ENCODE results near the gene MNDA.

Gene MNDA

GRCh38 chr1:158812336-158812735, 18.8 kb upstream of the MNDA start:
- H3K4me1 ChIP-seq (ENCODE audit: control insufficient read depth in 1 of 2, insufficient read depth in 2 of 2, low read length in 2 of 2) = peaks cover 0 to 1% of the 10 kb centered on the region in 2 donors
- H3K27me3 ChIP-seq (ENCODE audit: low read depth, low read length) = no peaks in the 10 kb centered on the region
- H3K9me3 ChIP-seq (ENCODE audit: control insufficient read depth in 1 of 2, low read length in 2 of 2) = no peaks in the 10 kb centered on the region
- no peak overlapping the region for H3K27ac ChIP-seq (ENCODE audit: low read length)
- H3K36me3 ChIP-seq (ENCODE audit: control insufficient read depth in 1 of 2, insufficient read depth in 2 of 2, low read length in 2 of 2) = no peaks in the 10 kb centered on the region
- no peak overlapping the region for H3K4me3 ChIP-seq (ENCODE audit: low read depth in 1 of 2, low read length in 2 of 2)

- no peak overlapping the region for H3K4me3 ChIP-seq (ENCODE audit: low read depth in 1 of 2, low read length in 2 of 2)
- H3K27me3 ChIP-seq (ENCODE audit: low read depth, low read length) = no peaks in the 10 kb centered on the region
- no peaks in the 10 kb centered on the region for H3K4me1 ChIP-seq (ENCODE audit: control insufficient read depth in 1 of 2, insufficient read depth in 2 of 2, low read length in 2 of 2)
- no peaks in the 10 kb centered on the region for H3K36me3 ChIP-seq (ENCODE audit: control insufficient read depth in 1 of 2, insufficient read depth in 2 of 2, low read length in 2 of 2)
- H3K27ac ChIP-seq (ENCODE audit: low read length) = no peak overlapping the region
- H3K9me3 ChIP-seq (ENCODE audit: control insufficient read depth in 1 of 2, low read length in 2 of 2) = no peaks in the 10 kb centered on the region
These were observed 18.0 kb upstream of the MNDA start for GRCh38 chr1:158813164-158813563.

- Histone ChIP-seq H3K9me3 (ENCODE audit: control insufficient read depth in 1 of 2, low read length in 2 of 2) (no peaks in the 10 kb centered on the region), H3K4me3 (ENCODE audit: low read depth in 1 of 2, low read length in 2 of 2) (no peak overlapping the region), H3K4me1 (ENCODE audit: control insufficient read depth in 1 of 2, insufficient read depth in 2 of 2, low read length in 2 of 2) (no peaks in the 10 kb centered on the region), H3K27ac (ENCODE audit: low read length) (no peak overlapping the region), H3K36me3 (ENCODE audit: control insufficient read depth in 1 of 2, insufficient read depth in 2 of 2, low read length in 2 of 2) (no peaks in the 10 kb centered on the region), H3K27me3 (ENCODE audit: low read depth, low read length) (no peaks in the 10 kb centered on the region)
These were observed 16.2 kb upstream of the MNDA start for GRCh38 chr1:158814970-158815369.

- Histone ChIP-seq H3K9me3 (ENCODE audit: control insufficient read depth in 1 of 2, low read length in 2 of 2) (peaks cover 0 to 4% of the 10 kb centered on the region in 2 donors), H3K27me3 (ENCODE audit: low read depth, low read length) (no peaks in the 10 kb centered on the region), H3K36me3 (ENCODE audit: control insufficient read depth in 1 of 2, insufficient read depth in 2 of 2, low read length in 2 of 2) (no peaks in the 10 kb centered on the region), H3K27ac (ENCODE audit: low read length) (peak overlapping the region; percentile 17), H3K4me1 (ENCODE audit: control insufficient read depth in 1 of 2, insufficient read depth in 2 of 2, low read length in 2 of 2) (no peaks in the 10 kb centered on the region), H3K4me3 (ENCODE audit: low read depth in 1 of 2, low read length in 2 of 2) (no peak overlapping the region)
These were observed 12.6 kb upstream of the MNDA start for GRCh38 chr1:158818560-158818959.

- Histone ChIP-seq H3K27ac (ENCODE audit: low read length) (peak overlapping the region; percentile 17), H3K4me1 (ENCODE audit: control insufficient read depth in 1 of 2, insufficient read depth in 2 of 2, low read length in 2 of 2) (no peaks in the 10 kb centered on the region), H3K9me3 (ENCODE audit: control insufficient read depth in 1 of 2, low read length in 2 of 2) (peaks cover 0 to 4% of the 10 kb centered on the region in 2 donors), H3K36me3 (ENCODE audit: control insufficient read depth in 1 of 2, insufficient read depth in 2 of 2, low read length in 2 of 2) (no peaks in the 10 kb centered on the region), H3K4me3 (ENCODE audit: low read depth in 1 of 2, low read length in 2 of 2) (no peak overlapping the region), H3K27me3 (ENCODE audit: low read depth, low read length) (no peaks in the 10 kb centered on the region)
These were observed 12.1 kb upstream of the MNDA start for GRCh38 chr1:158818975-158819431.

- Histone ChIP-seq H3K36me3 (ENCODE audit: control insufficient read depth in 1 of 2, insufficient read depth in 2 of 2, low read length in 2 of 2) (no peaks in the 10 kb centered on the region), H3K4me3 (ENCODE audit: low read depth in 1 of 2, low read length in 2 of 2) (no peak overlapping the region), H3K27me3 (ENCODE audit: low read depth, low read length) (no peaks in the 10 kb centered on the region), H3K9me3 (ENCODE audit: control insufficient read depth in 1 of 2, low read length in 2 of 2) (peaks cover 0 to 4% of the 10 kb centered on the region in 2 donors), H3K4me1 (ENCODE audit: control insufficient read depth in 1 of 2, insufficient read depth in 2 of 2, low read length in 2 of 2) (no peaks in the 10 kb centered on the region), H3K27ac (ENCODE audit: low read length) (peak overlapping the region; percentile 17)
These were observed 11.4 kb upstream of the MNDA start for GRCh38 chr1:158819461-158820443.

GRCh38 chr1:158821723-158822122, 9.4 kb upstream of the MNDA start:
- Histone ChIP-seq H3K27me3 (ENCODE audit: low read depth, low read length) (no peaks in the 10 kb centered on the region), H3K27ac (ENCODE audit: low read length) (no peak overlapping the region), H3K4me1 (ENCODE audit: control insufficient read depth in 1 of 2, insufficient read depth in 2 of 2, low read length in 2 of 2) (no peaks in the 10 kb centered on the region), H3K4me3 (ENCODE audit: low read depth in 1 of 2, low read length in 2 of 2) (no peak overlapping the region), H3K36me3 (ENCODE audit: control insufficient read depth in 1 of 2, insufficient read depth in 2 of 2, low read length in 2 of 2) (no peaks in the 10 kb centered on the region), H3K9me3 (ENCODE audit: control insufficient read depth in 1 of 2, low read length in 2 of 2) (peaks cover 0 to 4% of the 10 kb centered on the region in 2 donors)

GRCh38 chr1:158830074-158830677, 975 bp upstream of the MNDA start:
- Histone ChIP-seq H3K27me3 (ENCODE audit: low read depth, low read length) (no peaks in the 10 kb centered on the region), H3K9me3 (ENCODE audit: control insufficient read depth in 1 of 2, low read length in 2 of 2) (no peaks in the 10 kb centered on the region), H3K36me3 (ENCODE audit: control insufficient read depth in 1 of 2, insufficient read depth in 2 of 2, low read length in 2 of 2) (no peaks in the 10 kb centered on the region), H3K27ac (ENCODE audit: low read length) (peak overlapping the region; percentile 32), H3K4me1 (ENCODE audit: control insufficient read depth in 1 of 2, insufficient read depth in 2 of 2, low read length in 2 of 2) (no peaks in the 10 kb centered on the region), H3K4me3 (ENCODE audit: low read depth in 1 of 2, low read length in 2 of 2) (no peak overlapping the region)

- Histone ChIP-seq H3K9me3 (ENCODE audit: control insufficient read depth in 1 of 2, low read length in 2 of 2) (no peaks in the 10 kb centered on the region), H3K4me1 (ENCODE audit: control insufficient read depth in 1 of 2, insufficient read depth in 2 of 2, low read length in 2 of 2) (no peaks in the 10 kb centered on the region), H3K27ac (ENCODE audit: low read length) (peak overlapping the region; percentile 8), H3K4me3 (ENCODE audit: low read depth in 1 of 2, low read length in 2 of 2) (peak overlapping the region in 1 of 2 donors; percentile 10), H3K27me3 (ENCODE audit: low read depth, low read length) (no peaks in the 10 kb centered on the region), H3K36me3 (ENCODE audit: control insufficient read depth in 1 of 2, insufficient read depth in 2 of 2, low read length in 2 of 2) (no peaks in the 10 kb centered on the region)
These were observed 2.1 kb downstream of the MNDA start for GRCh38 chr1:158833264-158833663.

- H3K27me3 ChIP-seq (ENCODE audit: low read depth, low read length) = no peaks in the 10 kb centered on the region
- no peaks in the 10 kb centered on the region for H3K4me1 ChIP-seq (ENCODE audit: control insufficient read depth in 1 of 2, insufficient read depth in 2 of 2, low read length in 2 of 2)
- no peaks in the 10 kb centered on the region for H3K36me3 ChIP-seq (ENCODE audit: control insufficient read depth in 1 of 2, insufficient read depth in 2 of 2, low read length in 2 of 2)
- H3K4me3 ChIP-seq (ENCODE audit: low read depth in 1 of 2, low read length in 2 of 2) = no peak overlapping the region
- H3K27ac ChIP-seq (ENCODE audit: low read length) = no peak overlapping the region
- H3K9me3 ChIP-seq (ENCODE audit: control insufficient read depth in 1 of 2, low read length in 2 of 2) = no peaks in the 10 kb centered on the region
These were observed 4.9 kb downstream of the MNDA start for GRCh38 chr1:158836038-158836437.

GRCh38 chr1:158838660-158839059, 7.5 kb downstream of the MNDA start:
- no peaks in the 10 kb centered on the region for H3K9me3 ChIP-seq (ENCODE audit: control insufficient read depth in 1 of 2, low read length in 2 of 2)

More at GRCh38 chr1:158838660-158839059, 7.5 kb downstream of the MNDA start:
- Histone ChIP-seq H3K27me3 (ENCODE audit: low read depth, low read length) (no peaks in the 10 kb centered on the region), H3K27ac (ENCODE audit: low read length) (no peak overlapping the region), H3K36me3 (ENCODE audit: control insufficient read depth in 1 of 2, insufficient read depth in 2 of 2, low read length in 2 of 2) (no peaks in the 10 kb centered on the region), H3K4me3 (ENCODE audit: low read depth in 1 of 2, low read length in 2 of 2) (no peak overlapping the region), H3K4me1 (ENCODE audit: control insufficient read depth in 1 of 2, insufficient read depth in 2 of 2, low read length in 2 of 2) (no peaks in the 10 kb centered on the region)

Measured in muscle layer of duodenum (tissue), 2 donors.